ENCODE results near the gene ZNF212.

ZNF212 gene

DNA sequence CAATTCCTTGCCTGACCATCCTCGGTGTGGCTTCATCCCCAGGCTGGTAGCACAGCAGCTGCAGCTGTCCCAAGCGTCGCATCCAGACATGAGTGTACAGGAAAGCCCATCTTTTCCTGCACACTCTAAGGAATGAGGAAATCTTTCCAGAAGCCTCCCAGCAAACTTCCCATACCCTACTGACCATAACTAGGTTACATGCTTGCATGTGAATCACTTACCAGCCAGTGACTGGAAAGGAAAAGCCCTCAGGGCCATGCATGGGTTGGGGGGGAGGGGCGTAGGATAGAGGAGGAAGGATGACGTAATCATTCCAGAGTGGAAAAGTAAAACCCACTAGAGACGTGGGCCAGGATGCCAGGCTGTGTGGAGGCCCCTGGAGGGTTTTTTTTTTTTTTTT lies 18.9 kb upstream of the ZNF212 start:
- TF ChIP-seq POLR2AphosphoS5 (IDR thresholded peaks at IDR 0.05; ENCODE audit: low read depth) (no peak), GABPA (IDR thresholded peaks at IDR 0.05; ENCODE audit: low read depth) (no peak), SPI1 (IDR thresholded peaks at IDR 0.05; ENCODE audit: borderline replicate concordance, low read depth) (no peak)
- TF ChIP-seq, protein P1, sequence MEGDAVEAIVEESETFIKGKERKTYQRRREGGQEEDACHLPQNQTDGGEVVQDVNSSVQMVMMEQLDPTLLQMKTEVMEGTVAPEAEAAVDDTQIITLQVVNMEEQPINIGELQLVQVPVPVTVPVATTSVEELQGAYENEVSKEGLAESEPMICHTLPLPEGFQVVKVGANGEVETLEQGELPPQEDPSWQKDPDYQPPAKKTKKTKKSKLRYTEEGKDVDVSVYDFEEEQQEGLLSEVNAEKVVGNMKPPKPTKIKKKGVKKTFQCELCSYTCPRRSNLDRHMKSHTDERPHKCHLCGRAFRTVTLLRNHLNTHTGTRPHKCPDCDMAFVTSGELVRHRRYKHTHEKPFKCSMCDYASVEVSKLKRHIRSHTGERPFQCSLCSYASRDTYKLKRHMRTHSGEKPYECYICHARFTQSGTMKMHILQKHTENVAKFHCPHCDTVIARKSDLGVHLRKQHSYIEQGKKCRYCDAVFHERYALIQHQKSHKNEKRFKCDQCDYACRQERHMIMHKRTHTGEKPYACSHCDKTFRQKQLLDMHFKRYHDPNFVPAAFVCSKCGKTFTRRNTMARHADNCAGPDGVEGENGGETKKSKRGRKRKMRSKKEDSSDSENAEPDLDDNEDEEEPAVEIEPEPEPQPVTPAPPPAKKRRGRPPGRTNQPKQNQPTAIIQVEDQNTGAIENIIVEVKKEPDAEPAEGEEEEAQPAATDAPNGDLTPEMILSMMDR (IDR thresholded peaks at IDR 0.05; ENCODE audit: insufficient read depth, low read length): no peak
- TF ChIP-seq, protein P2, sequence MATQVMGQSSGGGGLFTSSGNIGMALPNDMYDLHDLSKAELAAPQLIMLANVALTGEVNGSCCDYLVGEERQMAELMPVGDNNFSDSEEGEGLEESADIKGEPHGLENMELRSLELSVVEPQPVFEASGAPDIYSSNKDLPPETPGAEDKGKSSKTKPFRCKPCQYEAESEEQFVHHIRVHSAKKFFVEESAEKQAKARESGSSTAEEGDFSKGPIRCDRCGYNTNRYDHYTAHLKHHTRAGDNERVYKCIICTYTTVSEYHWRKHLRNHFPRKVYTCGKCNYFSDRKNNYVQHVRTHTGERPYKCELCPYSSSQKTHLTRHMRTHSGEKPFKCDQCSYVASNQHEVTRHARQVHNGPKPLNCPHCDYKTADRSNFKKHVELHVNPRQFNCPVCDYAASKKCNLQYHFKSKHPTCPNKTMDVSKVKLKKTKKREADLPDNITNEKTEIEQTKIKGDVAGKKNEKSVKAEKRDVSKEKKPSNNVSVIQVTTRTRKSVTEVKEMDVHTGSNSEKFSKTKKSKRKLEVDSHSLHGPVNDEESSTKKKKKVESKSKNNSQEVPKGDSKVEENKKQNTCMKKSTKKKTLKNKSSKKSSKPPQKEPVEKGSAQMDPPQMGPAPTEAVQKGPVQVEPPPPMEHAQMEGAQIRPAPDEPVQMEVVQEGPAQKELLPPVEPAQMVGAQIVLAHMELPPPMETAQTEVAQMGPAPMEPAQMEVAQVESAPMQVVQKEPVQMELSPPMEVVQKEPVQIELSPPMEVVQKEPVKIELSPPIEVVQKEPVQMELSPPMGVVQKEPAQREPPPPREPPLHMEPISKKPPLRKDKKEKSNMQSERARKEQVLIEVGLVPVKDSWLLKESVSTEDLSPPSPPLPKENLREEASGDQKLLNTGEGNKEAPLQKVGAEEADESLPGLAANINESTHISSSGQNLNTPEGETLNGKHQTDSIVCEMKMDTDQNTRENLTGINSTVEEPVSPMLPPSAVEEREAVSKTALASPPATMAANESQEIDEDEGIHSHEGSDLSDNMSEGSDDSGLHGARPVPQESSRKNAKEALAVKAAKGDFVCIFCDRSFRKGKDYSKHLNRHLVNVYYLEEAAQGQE (IDR thresholded peaks at IDR 0.05; ENCODE audit: insufficient replicate concordance, low read depth): no peak
- H3K27ac ChIP-seq (replicated peaks): no peak overlapping the region
- no peaks in the 10 kb centered on the region for H3K27me3 ChIP-seq (ENCODE audit: insufficient read depth, poor library complexity, severe bottlenecking)
- DNase-seq (ENCODE audit: low read depth in 1 of 2, low spot score in 1 of 2): no peak
- H3K4me3 ChIP-seq (replicated peaks; ENCODE audit: insufficient read depth, low read length): no peak overlapping the region

DNA sequence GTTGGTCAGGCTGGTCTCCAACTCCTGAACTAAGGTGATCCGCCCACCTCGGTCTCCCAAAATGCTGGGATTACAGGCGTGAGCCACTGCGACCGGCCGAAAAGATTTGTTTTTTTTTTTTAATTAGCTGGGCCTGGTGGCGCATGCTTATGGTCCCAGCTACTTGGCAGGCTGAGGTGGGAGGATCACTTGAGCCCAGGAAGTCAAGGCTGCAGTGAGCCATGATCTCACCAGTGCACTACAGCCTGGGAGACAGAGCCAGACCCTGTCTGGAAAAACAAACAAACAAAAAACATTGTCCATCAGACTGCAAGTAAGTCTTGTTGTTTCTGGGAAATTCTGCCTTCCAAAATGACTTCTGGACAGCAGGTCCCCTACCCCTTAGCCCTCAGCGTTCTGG lies 16.3 kb upstream of the ZNF212 start:
- no peaks in the 10 kb centered on the region for H3K27me3 ChIP-seq (ENCODE audit: insufficient read depth, poor library complexity, severe bottlenecking)
- H3K27ac ChIP-seq (replicated peaks): no peak overlapping the region
- H3K4me3 ChIP-seq (replicated peaks; ENCODE audit: insufficient read depth, low read length): no peak overlapping the region
- DNase-seq (ENCODE audit: low read depth in 1 of 2, low spot score in 1 of 2): no peak
- TF ChIP-seq SPI1 (IDR thresholded peaks at IDR 0.05; ENCODE audit: borderline replicate concordance, low read depth) (no peak), POLR2AphosphoS5 (IDR thresholded peaks at IDR 0.05; ENCODE audit: low read depth) (no peak), GABPA (IDR thresholded peaks at IDR 0.05; ENCODE audit: low read depth) (no peak)
- TF ChIP-seq, protein P2 (IDR thresholded peaks at IDR 0.05; ENCODE audit: insufficient replicate concordance, low read depth): no peak
- TF ChIP-seq, protein P1 (IDR thresholded peaks at IDR 0.05; ENCODE audit: insufficient read depth, low read length): no peak

DNA sequence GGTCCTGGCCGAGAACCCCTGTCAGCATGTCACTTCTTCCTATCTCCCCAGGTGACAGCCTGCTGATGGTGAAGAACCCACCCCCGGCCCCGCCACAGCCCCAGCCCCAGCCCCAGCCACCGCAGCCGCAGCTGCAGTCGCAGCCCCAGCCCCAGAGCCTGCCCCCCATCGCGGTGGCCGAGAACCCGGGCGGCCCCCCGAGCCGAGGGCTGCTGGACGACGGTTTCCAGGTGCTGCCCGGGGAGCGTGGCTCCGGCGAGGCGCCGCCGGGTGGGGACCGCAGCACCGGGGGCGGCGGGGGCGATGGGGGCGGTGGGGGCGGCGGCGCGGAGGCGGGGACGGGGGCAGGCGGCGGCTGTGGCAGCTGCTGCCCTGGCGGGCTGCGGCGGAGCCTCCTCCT lies 15.7 kb upstream of the ZNF212 start:
- TF ChIP-seq POLR2AphosphoS5 (IDR thresholded peaks at IDR 0.05; ENCODE audit: low read depth) (no peak), SPI1 (IDR thresholded peaks at IDR 0.05; ENCODE audit: borderline replicate concordance, low read depth) (no peak), GABPA (IDR thresholded peaks at IDR 0.05; ENCODE audit: low read depth) (no peak)
- TF ChIP-seq, protein P1 (IDR thresholded peaks at IDR 0.05; ENCODE audit: insufficient read depth, low read length): no peak
- TF ChIP-seq, protein P2 (IDR thresholded peaks at IDR 0.05; ENCODE audit: insufficient replicate concordance, low read depth): no peak
- Histone ChIP-seq H3K27me3 (ENCODE audit: insufficient read depth, poor library complexity, severe bottlenecking) (no peaks in the 10 kb centered on the region), H3K27ac (replicated peaks) (no peak overlapping the region), H3K4me3 (replicated peaks; ENCODE audit: insufficient read depth, low read length) (no peak overlapping the region)
- DNase-seq (ENCODE audit: low read depth in 1 of 2, low spot score in 1 of 2): no peak

Measured in HL-60 (cell line).